Dendritic cell treated with granulocyte-macrophage colony-stimulating factor and Interleukin-4, amounts not matched to agents 40 ng/mL and 50 ng/mL, for 4 days (primary cell): ENCODE measurements around the gene KRTAP20-1.

Experiments used
- H3K27ac Mint-ChIP-seq: one replicate; pipeline ENCODE4 v1.8.0; 2022; ENCODE audit warnings: mild to moderate bottlenecking, mixed read lengths
- H3K27me3 Mint-ChIP-seq: one replicate; pipeline ENCODE4 v1.8.0; 2022; ENCODE audit warnings: mild to moderate bottlenecking, mixed read lengths
- H3K36me3 Mint-ChIP-seq: one replicate; pipeline ENCODE4 v1.8.0; 2022; ENCODE audit warnings: low read depth, mixed read lengths
- H3K4me1 Mint-ChIP-seq: one replicate; pipeline ENCODE4 v1.8.0; 2022; ENCODE audit warnings: low read depth, mixed read lengths
- H3K4me3 Mint-ChIP-seq: one replicate; pipeline ENCODE4 v1.8.0; 2022; ENCODE audit warnings: mild to moderate bottlenecking, moderate library complexity, mixed read lengths
- H3K9me3 Mint-ChIP-seq: one replicate; pipeline ENCODE4 v1.8.0; 2022; ENCODE audit warnings: mixed read lengths
- intact Hi-C: fragments of 100-400 bp; cut with micrococcal nuclease; formaldehyde crosslinking; loops from one replicate; pipeline ENCODE4 v1.15.0; 2022

Gene KRTAP20-1

GRCh38 chr21:30620522-30620921 lies 4.3 kb downstream of the KRTAP20-1 start, which contains the start of gene KRTAP20-4:
TSS of gene KRTAP20-4 (plus strand) at chr21:30620627.
- intact Hi-C loops, result no loop called here
- Mint-ChIP-seq H3K9me3 (peaks cover 30% of the 10 kb centered on the region), H3K4me1 (no peaks in the 10 kb centered on the region), H3K36me3 (no peaks in the 10 kb centered on the region), H3K4me3 (no peak within 1 kb of the TSS), H3K27ac (no peak within 1 kb of the TSS), H3K27me3 (no peaks in the 10 kb centered on the region)

GRCh38 chr21:30623362-30623761 lies 7.1 kb downstream of the KRTAP20-1 start:
- Mint-ChIP-seq H3K4me3 (no peak overlapping the region), H3K36me3 (no peaks in the 10 kb centered on the region), H3K9me3 (peaks cover 32% of the 10 kb centered on the region), H3K27me3 (no peaks in the 10 kb centered on the region), H3K27ac (no peak overlapping the region), H3K4me1 (no peaks in the 10 kb centered on the region)
- intact Hi-C loops, result no loop called here

GRCh38 chr21:30625449-30626165 lies 9.4 kb downstream of the KRTAP20-1 start:
- Mint-ChIP-seq H3K36me3 (no peaks in the 10 kb centered on the region), H3K9me3 (peaks cover 34% of the 10 kb centered on the region), H3K4me3 (no peak overlapping the region), H3K4me1 (no peaks in the 10 kb centered on the region), H3K27ac (no peak overlapping the region), H3K27me3 (no peaks in the 10 kb centered on the region)
- intact Hi-C loops, result no loop called here

GRCh38 chr21:30628109-30628508 lies 11.9 kb downstream of the KRTAP20-1 start:
- peaks cover 45% of the 10 kb centered on the region for H3K9me3 Mint-ChIP-seq
- H3K36me3 Mint-ChIP-seq, result no peaks in the 10 kb centered on the region
- H3K27me3 Mint-ChIP-seq, result no peaks in the 10 kb centered on the region
- no peaks in the 10 kb centered on the region for H3K4me1 Mint-ChIP-seq
- no peak overlapping the region for H3K4me3 Mint-ChIP-seq
- intact Hi-C loops, result no loop called here
- H3K27ac Mint-ChIP-seq, result no peak overlapping the region

- Mint-ChIP-seq H3K4me1 (no peaks in the 10 kb centered on the region), H3K27ac (no peak overlapping the region), H3K27me3 (no peaks in the 10 kb centered on the region), H3K9me3 (peaks cover 34% of the 10 kb centered on the region), H3K36me3 (no peaks in the 10 kb centered on the region), H3K4me3 (no peak overlapping the region)
- intact Hi-C loops, result no loop called here
Measured at GRCh38 chr21:30629200-30629599, 13.0 kb downstream of the KRTAP20-1 start.

GRCh38 chr21:30634906-30635305 lies 18.7 kb downstream of the KRTAP20-1 start, which contains the start of gene KRTAP20-2:
TSS of gene KRTAP20-2 (plus strand) at chr21:30635206. CDS start at chr21:30635264, 58 bp downstream.
- Mint-ChIP-seq H3K27ac (no peak within 1 kb of the TSS), H3K27me3 (no peaks in the 10 kb centered on the region), H3K36me3 (no peaks in the 10 kb centered on the region), H3K9me3 (peaks cover 26% of the 10 kb centered on the region), H3K4me1 (no peaks in the 10 kb centered on the region), H3K4me3 (no peak within 1 kb of the TSS)
- intact Hi-C loops, result no loop called here

- Mint-ChIP-seq H3K27ac (no peak overlapping the region), H3K27me3 (no peaks in the 10 kb centered on the region), H3K4me1 (no peaks in the 10 kb centered on the region), H3K4me3 (no peak overlapping the region), H3K9me3 (peaks cover 30% of the 10 kb centered on the region), H3K36me3 (no peaks in the 10 kb centered on the region)
- intact Hi-C loops, result no loop called here
Measured at GRCh38 chr21:30638686-30639085, 22.5 kb downstream of the KRTAP20-1 start.

- no peak within 1 kb of the TSS for H3K4me3 Mint-ChIP-seq
- no peaks in the 10 kb centered on the region for H3K36me3 Mint-ChIP-seq
- intact Hi-C loops, result no loop called here
- no peaks in the 10 kb centered on the region for H3K27me3 Mint-ChIP-seq
- H3K27ac Mint-ChIP-seq, result no peak within 1 kb of the TSS
- no peaks in the 10 kb centered on the region for H3K4me1 Mint-ChIP-seq
- H3K9me3 Mint-ChIP-seq, result peaks cover 49% of the 10 kb centered on the region
Measured at GRCh38 chr21:30642564-30642963, 26.3 kb downstream of the KRTAP20-1 start, which contains the start of gene KRTAP20-3. TSS of gene KRTAP20-3 (plus strand) at chr21:30642864.

GRCh38 chr21:30646904-30647414 lies 30.7 kb downstream of the KRTAP20-1 start:
- Mint-ChIP-seq H3K9me3 (peaks cover 43% of the 10 kb centered on the region), H3K27ac (no peak overlapping the region), H3K4me3 (no peak overlapping the region), H3K4me1 (no peaks in the 10 kb centered on the region), H3K27me3 (no peaks in the 10 kb centered on the region), H3K36me3 (no peaks in the 10 kb centered on the region)
- intact Hi-C loops, result no loop called here

GRCh38 chr21:30652891-30653290 lies 36.7 kb downstream of the KRTAP20-1 start:
- no peak overlapping the region for H3K4me3 Mint-ChIP-seq
- no peak overlapping the region for H3K27ac Mint-ChIP-seq
- peaks cover 12% of the 10 kb centered on the region for H3K9me3 Mint-ChIP-seq
- H3K4me1 Mint-ChIP-seq, result no peaks in the 10 kb centered on the region
- no peaks in the 10 kb centered on the region for H3K36me3 Mint-ChIP-seq
- H3K27me3 Mint-ChIP-seq, result no peaks in the 10 kb centered on the region
- intact Hi-C loops, result no loop called here
